Brain microvascular endothelial cell (primary cell): ENCODE data around the gene TYW5.

Experiments used
- DNase-seq: peaks from one replicate; pipeline ENCODE4 v3.0.0-alpha.2; 2020
- H3K27ac ChIP-seq: fragments of 250-450 bp; sonication (Bioruptor Pico); 2 replicates; pipeline ENCODE4 v1.5.1; 2020; ENCODE audit warnings: mild to moderate bottlenecking, moderate library complexity
- H3K27me3 ChIP-seq: fragments of 250-450 bp; sonication (Bioruptor Pico); replicated peaks from 2 replicates; pipeline ENCODE4 v1.5.1; 2020; ENCODE audit warnings: mild to moderate bottlenecking
- H3K36me3 ChIP-seq: fragments of 250-450 bp; sonication (Bioruptor Pico); replicated peaks from 2 replicates; pipeline ENCODE4 v1.5.1; 2020; ENCODE audit warnings: mild to moderate bottlenecking
- H3K4me3 ChIP-seq: 2 replicates; pipeline ENCODE4 v1.5.1; 2011; ENCODE audit warnings: low read depth, mild to moderate bottlenecking, control low read depth, low read length, moderate library complexity
- CTCF ChIP-seq: IDR thresholded peaks from 2 replicates; pipeline ENCODE4 v1.5.1; 2011; ENCODE audit warnings: low read depth, mild to moderate bottlenecking, moderate library complexity, low read length, control low read depth, inconsistent platforms; ENCODE audit errors: missing control alignments
- in situ Hi-C: cut with HindIII; loops from 2 replicates; pipeline ENCODE4 v1.10.0; 2017; ENCODE audit warnings: low sequenced_read_pairs, low pct_ligation_motif_present

Gene TYW5

GRCh38 chr2:199946196-199946595 is 9.1 kb downstream of the TYW5 start:
- DNase-seq: no peak
- Histone ChIP-seq H3K4me3 (no peak overlapping the region), H3K27me3 (no peaks in the 10 kb centered on the region), H3K27ac (no peak overlapping the region), H3K36me3 (peaks cover 26% of the 10 kb centered on the region)
- in situ Hi-C loops: no loop called here
- no peak for TF ChIP-seq CTCF

- TF ChIP-seq CTCF: no peak
- DNase-seq: no peak
- H3K36me3 ChIP-seq: peaks cover 27% of the 10 kb centered on the region
- H3K27me3 ChIP-seq: no peaks in the 10 kb centered on the region
- in situ Hi-C loops: no loop called here
- H3K27ac ChIP-seq: no peak overlapping the region
- H3K4me3 ChIP-seq: no peak overlapping the region
These were observed 11.9 kb downstream of the TYW5 start for GRCh38 chr2:199943373-199943772.

- peak; percentile 28 for TF ChIP-seq CTCF
- no peak overlapping the region for H3K4me3 ChIP-seq
- peaks cover 20% of the 10 kb centered on the region for H3K36me3 ChIP-seq
- DNase-seq: no peak
- no peak overlapping the region for H3K27ac ChIP-seq
- in situ Hi-C loops: no loop called here
- no peaks in the 10 kb centered on the region for H3K27me3 ChIP-seq
These were observed 14.9 kb downstream of the TYW5 start for GRCh38 chr2:199940373-199940772.

- H3K27ac ChIP-seq: no peak overlapping the region
- no peaks in the 10 kb centered on the region for H3K27me3 ChIP-seq
- H3K36me3 ChIP-seq: peaks cover 21% of the 10 kb centered on the region
- no peak for TF ChIP-seq CTCF
- no peak overlapping the region for H3K4me3 ChIP-seq
- DNase-seq: no peak
- in situ Hi-C loops: no loop called here
These were observed 18.7 kb downstream of the TYW5 start for GRCh38 chr2:199936554-199936953.

- H3K36me3 ChIP-seq: peaks cover 20% of the 10 kb centered on the region
- H3K27ac ChIP-seq: no peak overlapping the region
- no peak overlapping the region for H3K4me3 ChIP-seq
- DNase-seq: no peak
- TF ChIP-seq CTCF: no peak
- no peaks in the 10 kb centered on the region for H3K27me3 ChIP-seq
- in situ Hi-C loops: no loop called here
These were observed 21.8 kb downstream of the TYW5 start for GRCh38 chr2:199933466-199933865.

- Histone ChIP-seq H3K36me3 (peaks cover 14% of the 10 kb centered on the region), H3K4me3 (no peak overlapping the region), H3K27ac (no peak overlapping the region), H3K27me3 (no peaks in the 10 kb centered on the region)
- in situ Hi-C loops: no loop called here
- no peak for TF ChIP-seq CTCF
- no peak for DNase-seq
These were observed 22.9 kb downstream of the TYW5 start for GRCh38 chr2:199932312-199932855.
